CD4-positive, alpha-beta T cell (primary cell): ENCODE data around the gene C1QC. TPM values are rescaled to one million over a fixed set of nuclear protein-coding genes. Genes with fewer than 3 reads are reported as not detected.

Experiments used
- ATAC-seq: fragments of 200-7000 bp; cut with Tn5 transposase; one replicate; pipeline ENCODE4 v1.10.0; 2022; ENCODE audit warnings: mild to moderate bottlenecking; ENCODE audit not compliant: poor library complexity
- CTCF ChIA-PET: fragments of 350-600 bp; sonication (Branson Sonifier 250); formaldehyde crosslinking; loops from one replicate; lab custom pipeline; 2021; ENCODE audit warnings: antibody characterized with exemption, inconsistent platforms; lab: Charles Lee
- POLR2A ChIA-PET: fragments of 350-600 bp; sonication (Branson Sonifier 250); formaldehyde crosslinking; loops from one replicate; lab custom pipeline; 2021; ENCODE audit warnings: antibody characterized with exemption, inconsistent platforms; lab: Charles Lee
- DNase-seq, 14 experiments: peaks; one replicate each; pipeline ENCODE4 v3.0.0-alpha.2; 2013 to 2020; ENCODE audit warnings: mixed read lengths in 2 of 14
- H3K27ac ChIP-seq, 2 donors: one replicate each; pipeline versions ENCODE4 v1.5.1 to v1.7.0; 2013; ENCODE audit warnings: low read length in 2 of 2, low read depth in 1 of 2, mild to moderate bottlenecking in 1 of 2
- H3K27me3 ChIP-seq, 2 experiments: 1 replicate in 1 of 2; 2 replicates in 1 of 2; pipeline versions ENCODE4 v1.6.1 to v1.7.0; 2013; ENCODE audit warnings: low read length in 2 of 2, control low read depth in 1 of 2, mild to moderate bottlenecking in 1 of 2, moderate library complexity in 1 of 2; ENCODE audit not compliant: insufficient read depth in 2 of 2, control insufficient read depth in 1 of 2
- H3K36me3 ChIP-seq: one replicate; pipeline ENCODE4 v1.6.1; 2013; ENCODE audit warnings: low read length, control low read depth; ENCODE audit not compliant: insufficient read depth
- H3K4me1 ChIP-seq: one replicate; pipeline ENCODE4 v1.6.1; 2013; ENCODE audit warnings: low read length, control low read depth; ENCODE audit not compliant: insufficient read depth
- H3K4me3 ChIP-seq: one replicate; pipeline ENCODE4 v1.5.1; 2013; ENCODE audit warnings: mild to moderate bottlenecking, low read length, moderate library complexity
- H3K9me3 ChIP-seq, 2 experiments: 1 replicate in 1 of 2; 2 replicates in 1 of 2; pipeline versions ENCODE4 v1.6.1 to v1.7.0; 2013; ENCODE audit warnings: low read length in 2 of 2, mild to moderate bottlenecking in 2 of 2, control low read depth in 1 of 2, moderate library complexity in 1 of 2; ENCODE audit not compliant: control insufficient read depth in 1 of 2, insufficient read depth in 1 of 2
- H3K27ac Mint-ChIP-seq: one replicate; pipeline ENCODE4 v1.8.0; 2020; ENCODE audit warnings: mixed read lengths
- H3K27me3 Mint-ChIP-seq: one replicate; pipeline ENCODE4 v1.8.0; 2021; ENCODE audit warnings: mixed read lengths
- H3K36me3 Mint-ChIP-seq: one replicate; pipeline ENCODE4 v1.8.0; 2021; ENCODE audit warnings: low read depth, mixed read lengths
- H3K4me1 Mint-ChIP-seq: one replicate; pipeline ENCODE4 v1.8.0; 2021; ENCODE audit warnings: low read depth, mixed read lengths
- H3K4me3 Mint-ChIP-seq: one replicate; pipeline ENCODE4 v1.8.0; 2020; ENCODE audit warnings: mild to moderate bottlenecking, mixed read lengths
- H3K9me3 Mint-ChIP-seq: one replicate; pipeline ENCODE4 v1.8.0; 2020; ENCODE audit warnings: mixed read lengths
- intact Hi-C, 2 experiments: fragments of 100-400 bp; cut with DNase I in 1 of 2; cut with micrococcal nuclease in 1 of 2; formaldehyde crosslinking; loops; one replicate each; pipeline versions ENCODE4 v1.15.1 to v1.9.0; 2023 to 2025; cut with DNase I, micrococcal nuclease
- total RNA-seq, 174 experiments: library from RNA in 2 of 174; stranded (reverse) in 2 of 174; gene quantifications; one replicate each; pipeline ENCODE4 v1.2.3 and lab custom pipeline; 2021 to 2026
- TF ChIP-seq, protein P1 (sequence below): fragments of 200-600 bp; IDR thresholded peaks from one replicate; pipeline ENCODE4 v1.8.0; 2022; ENCODE audit warnings: antibody characterized with exemption, mild to moderate bottlenecking

C1QC gene
- total RNA-seq, 2 experiments from 2014 or later = not detected

DNA sequence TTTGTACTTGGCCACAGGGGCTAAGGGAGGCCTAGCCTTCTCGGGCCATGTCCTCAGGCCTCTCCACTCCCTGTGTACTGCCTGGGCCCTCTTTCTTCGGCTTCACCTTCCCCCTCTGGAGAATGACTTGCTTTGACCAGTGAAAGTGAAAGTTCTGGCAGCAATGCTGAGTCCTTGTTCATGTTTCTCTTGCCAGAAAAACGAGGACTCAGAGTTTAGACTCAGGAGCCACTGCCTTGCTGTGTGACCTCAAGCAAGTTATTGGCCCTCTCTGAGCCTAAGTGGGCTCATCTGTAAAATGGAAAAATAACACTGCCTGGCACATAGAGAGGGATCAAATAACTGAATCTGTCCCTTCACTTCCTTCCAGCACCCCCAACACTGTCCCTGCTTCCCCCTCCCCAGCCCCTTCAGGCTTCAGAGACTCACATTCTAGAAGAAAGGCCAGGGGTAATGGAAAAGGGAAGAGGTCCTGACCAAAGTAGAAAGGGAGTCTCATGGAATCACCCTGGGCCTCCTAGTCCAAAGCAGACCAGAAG, 5.5 kb upstream of the C1QC start:
- ATAC-seq = no peak
- intact Hi-C loops = no loop called here
- POLR2A ChIA-PET = no interaction called here
- Mint-ChIP-seq H3K36me3 (no peaks in the 10 kb centered on the region), H3K9me3 (no peaks in the 10 kb centered on the region), H3K27me3 (peaks cover 34% of the 10 kb centered on the region), H3K27ac (no peak overlapping the region), H3K4me3 (no peak overlapping the region), H3K4me1 (no peaks in the 10 kb centered on the region)
- Histone ChIP-seq H3K9me3 (peaks cover 0 to 18% of the 10 kb centered on the region in 2 experiments), H3K36me3 (no peaks in the 10 kb centered on the region), H3K27ac (no peak overlapping the region), H3K4me1 (peaks cover 8% of the 10 kb centered on the region), H3K4me3 (no peak overlapping the region), H3K27me3 (peaks cover 11 to 14% of the 10 kb centered on the region in 2 experiments)
- CTCF ChIA-PET = no interaction called here
- no peak for DNase-seq
- TF ChIP-seq, protein P1, sequence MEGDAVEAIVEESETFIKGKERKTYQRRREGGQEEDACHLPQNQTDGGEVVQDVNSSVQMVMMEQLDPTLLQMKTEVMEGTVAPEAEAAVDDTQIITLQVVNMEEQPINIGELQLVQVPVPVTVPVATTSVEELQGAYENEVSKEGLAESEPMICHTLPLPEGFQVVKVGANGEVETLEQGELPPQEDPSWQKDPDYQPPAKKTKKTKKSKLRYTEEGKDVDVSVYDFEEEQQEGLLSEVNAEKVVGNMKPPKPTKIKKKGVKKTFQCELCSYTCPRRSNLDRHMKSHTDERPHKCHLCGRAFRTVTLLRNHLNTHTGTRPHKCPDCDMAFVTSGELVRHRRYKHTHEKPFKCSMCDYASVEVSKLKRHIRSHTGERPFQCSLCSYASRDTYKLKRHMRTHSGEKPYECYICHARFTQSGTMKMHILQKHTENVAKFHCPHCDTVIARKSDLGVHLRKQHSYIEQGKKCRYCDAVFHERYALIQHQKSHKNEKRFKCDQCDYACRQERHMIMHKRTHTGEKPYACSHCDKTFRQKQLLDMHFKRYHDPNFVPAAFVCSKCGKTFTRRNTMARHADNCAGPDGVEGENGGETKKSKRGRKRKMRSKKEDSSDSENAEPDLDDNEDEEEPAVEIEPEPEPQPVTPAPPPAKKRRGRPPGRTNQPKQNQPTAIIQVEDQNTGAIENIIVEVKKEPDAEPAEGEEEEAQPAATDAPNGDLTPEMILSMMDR = no peak

DNA sequence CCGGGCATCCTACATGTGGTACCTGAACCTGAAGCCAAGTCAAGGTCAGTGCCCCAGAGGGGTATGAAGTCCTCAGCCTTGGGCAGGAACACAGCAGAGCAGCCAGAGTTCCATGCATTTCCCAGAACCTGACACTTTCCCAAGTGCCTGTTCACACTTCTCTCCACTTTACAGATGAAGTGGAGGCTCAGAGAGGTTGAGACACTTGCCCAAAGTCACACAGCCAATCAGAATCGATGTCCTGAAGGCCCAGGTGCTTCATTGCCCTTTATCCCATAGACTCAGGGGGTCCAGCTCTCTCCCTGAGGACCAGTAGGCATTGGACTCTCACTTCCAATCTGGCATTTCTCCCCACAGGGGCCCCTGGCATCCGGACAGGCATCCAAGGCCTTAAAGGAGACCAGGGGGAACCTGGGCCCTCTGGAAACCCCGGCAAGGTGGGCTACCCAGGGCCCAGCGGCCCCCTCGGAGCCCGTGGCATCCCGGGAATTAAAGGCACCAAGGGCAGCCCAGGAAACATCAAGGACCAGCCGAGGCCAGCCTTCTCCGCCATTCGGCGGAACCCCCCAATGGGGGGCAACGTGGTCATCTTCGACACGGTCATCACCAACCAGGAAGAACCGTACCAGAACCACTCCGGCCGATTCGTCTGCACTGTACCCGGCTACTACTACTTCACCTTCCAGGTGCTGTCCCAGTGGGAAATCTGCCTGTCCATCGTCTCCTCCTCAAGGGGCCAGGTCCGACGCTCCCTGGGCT, 4.8 kb upstream of the C1QC start:
- ATAC-seq = no peak
- no peaks in the 10 kb centered on the region for H3K9me3 Mint-ChIP-seq
- peaks cover 8% of the 10 kb centered on the region for H3K4me1 ChIP-seq
- peaks cover 31% of the 10 kb centered on the region for H3K27me3 Mint-ChIP-seq
- H3K4me1 Mint-ChIP-seq = no peaks in the 10 kb centered on the region
- DNase-seq = no peak
- no peaks in the 10 kb centered on the region for H3K36me3 Mint-ChIP-seq
- CTCF ChIA-PET = no interaction called here
- no peak overlapping the region for H3K4me3 Mint-ChIP-seq
- POLR2A ChIA-PET = no interaction called here
- no peaks in the 10 kb centered on the region for H3K36me3 ChIP-seq
- H3K27ac ChIP-seq = no peak overlapping the region
- no peak overlapping the region for H3K27ac Mint-ChIP-seq
- H3K27me3 ChIP-seq = peaks cover 14 to 16% of the 10 kb centered on the region in 2 experiments
- intact Hi-C loops = no loop called here
- TF ChIP-seq, protein P1 = no peak
- H3K4me3 ChIP-seq = no peak overlapping the region
- H3K9me3 ChIP-seq = peaks cover 0 to 18% of the 10 kb centered on the region in 2 experiments

DNA sequence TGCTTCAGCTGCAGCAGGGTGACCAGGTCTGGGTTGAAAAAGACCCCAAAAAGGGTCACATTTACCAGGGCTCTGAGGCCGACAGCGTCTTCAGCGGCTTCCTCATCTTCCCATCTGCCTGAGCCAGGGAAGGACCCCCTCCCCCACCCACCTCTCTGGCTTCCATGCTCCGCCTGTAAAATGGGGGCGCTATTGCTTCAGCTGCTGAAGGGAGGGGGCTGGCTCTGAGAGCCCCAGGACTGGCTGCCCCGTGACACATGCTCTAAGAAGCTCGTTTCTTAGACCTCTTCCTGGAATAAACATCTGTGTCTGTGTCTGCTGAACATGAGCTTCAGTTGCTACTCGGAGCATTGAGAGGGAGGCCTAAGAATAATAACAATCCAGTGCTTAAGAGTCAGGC, 4.1 kb upstream of the C1QC start:
- Mint-ChIP-seq H3K4me1 (no peaks in the 10 kb centered on the region), H3K27me3 (peaks cover 29% of the 10 kb centered on the region), H3K9me3 (no peaks in the 10 kb centered on the region), H3K4me3 (no peak overlapping the region), H3K36me3 (no peaks in the 10 kb centered on the region), H3K27ac (no peak overlapping the region)
- intact Hi-C loops = no loop called here
- Histone ChIP-seq H3K9me3 (peaks cover 0 to 16% of the 10 kb centered on the region in 2 experiments), H3K36me3 (no peaks in the 10 kb centered on the region), H3K27ac (no peak overlapping the region), H3K4me1 (peaks cover 8% of the 10 kb centered on the region), H3K4me3 (no peak overlapping the region), H3K27me3 (peaks cover 13 to 14% of the 10 kb centered on the region in 2 experiments)
- no peak for ATAC-seq
- ChIA-PET CTCF (no interaction called here), POLR2A (no interaction called here)
- no peak for DNase-seq
- TF ChIP-seq, protein P1 = no peak
